GM12878 (cell line): ENCODE data around the gene FANCI. TPM values are rescaled to one million over a fixed set of nuclear protein-coding genes. Genes with fewer than 3 reads are reported as not detected.

Source experiments
- CBX5 ChIP-seq: sonication (generic); IDR thresholded peaks from 2 replicates; pipeline ENCODE4 v1.6.1; 2016; ENCODE audit warnings: low read depth, moderate library complexity, mild to moderate bottlenecking, inconsistent platforms
- NBN ChIP-seq: fragments of 450-650 bp; IDR thresholded peaks from 2 replicates; pipeline ENCODE4 v1.6.1; 2016
- NR2C1 ChIP-seq: fragments of 450-650 bp; IDR thresholded peaks from 2 replicates; pipeline ENCODE4 v1.6.1; 2017; ENCODE audit warnings: antibody characterized with exemption, mild to moderate bottlenecking, moderate library complexity
- SIN3A ChIP-seq: IDR thresholded peaks from 2 replicates; pipeline ENCODE4 v1.6.1; 2012; ENCODE audit warnings: low read depth, low read length, improper control_type of control experiment
- SP1 ChIP-seq: IDR thresholded peaks from one replicate; pipeline ENCODE4 v1.6.1; 2011; ENCODE audit warnings: low read depth, low read length
- STAT3 ChIP-seq: IDR thresholded peaks from 2 replicates; pipeline ENCODE4 v1.6.1; 2011; ENCODE audit warnings: low read depth, low read length, improper control_type of control experiment
- polyA plus RNA-seq, 11 experiments: library from polyadenylated mRNA; depleted of rRNA in 4 of 11; unstranded in 6 of 11; stranded (reverse) in 5 of 11; fragments of >200 nt; fragmentation: Nextera tagmentation in 4 of 11; fragmentation: Illumina TruSeq in 1 of 11; extraction: Ambion mirVana in 4 of 11; extraction: Trizol in 1 of 11; gene quantifications; 1 replicate in 1 of 11; 2 replicates in 10 of 11; pipeline versions ENCODE4 v1.2.1 to v1.2.3, GENCODE V29; 2011 to 2016; ENCODE audit warnings: inconsistent platforms in 2 of 11, missing spikeins in 2 of 11, low read depth in 1 of 11
- total RNA-seq, 4 experiments: library from RNA; depleted of rRNA in 3 of 4; stranded (reverse); fragments of >200 nt in 3 of 4; fragmentation: Illumina TruSeq in 1 of 4; extraction: Trizol in 1 of 4; gene quantifications; 2 replicates each; pipeline versions ENCODE4 v1.2.1 to v1.2.3, GENCODE V29; 2013 to 2021
- TF ChIP-seq, protein P1 (sequence below): IDR thresholded peaks from 2 replicates; pipeline ENCODE4 v1.6.1; 2011; ENCODE audit warnings: borderline replicate concordance, low read depth, mild to moderate bottlenecking, moderate library complexity, low read length; ENCODE audit not compliant: insufficient read depth, poor library complexity, severe bottlenecking
- TF ChIP-seq, protein P2 (sequence below): fragments of 450-650 bp; IDR thresholded peaks from 2 replicates; pipeline ENCODE4 v1.6.1; 2018; ENCODE audit warnings: mild to moderate bottlenecking, low read depth, moderate library complexity; ENCODE audit not compliant: partially characterized antibody

The FANCI gene
- total and polyA plus RNA-seq, 10 of the 15 experiments (the other 5 are each of a cell fraction or from before 2014, with no cell fraction given): 38.1 to 129 (median 82.4) TPM

DNA sequence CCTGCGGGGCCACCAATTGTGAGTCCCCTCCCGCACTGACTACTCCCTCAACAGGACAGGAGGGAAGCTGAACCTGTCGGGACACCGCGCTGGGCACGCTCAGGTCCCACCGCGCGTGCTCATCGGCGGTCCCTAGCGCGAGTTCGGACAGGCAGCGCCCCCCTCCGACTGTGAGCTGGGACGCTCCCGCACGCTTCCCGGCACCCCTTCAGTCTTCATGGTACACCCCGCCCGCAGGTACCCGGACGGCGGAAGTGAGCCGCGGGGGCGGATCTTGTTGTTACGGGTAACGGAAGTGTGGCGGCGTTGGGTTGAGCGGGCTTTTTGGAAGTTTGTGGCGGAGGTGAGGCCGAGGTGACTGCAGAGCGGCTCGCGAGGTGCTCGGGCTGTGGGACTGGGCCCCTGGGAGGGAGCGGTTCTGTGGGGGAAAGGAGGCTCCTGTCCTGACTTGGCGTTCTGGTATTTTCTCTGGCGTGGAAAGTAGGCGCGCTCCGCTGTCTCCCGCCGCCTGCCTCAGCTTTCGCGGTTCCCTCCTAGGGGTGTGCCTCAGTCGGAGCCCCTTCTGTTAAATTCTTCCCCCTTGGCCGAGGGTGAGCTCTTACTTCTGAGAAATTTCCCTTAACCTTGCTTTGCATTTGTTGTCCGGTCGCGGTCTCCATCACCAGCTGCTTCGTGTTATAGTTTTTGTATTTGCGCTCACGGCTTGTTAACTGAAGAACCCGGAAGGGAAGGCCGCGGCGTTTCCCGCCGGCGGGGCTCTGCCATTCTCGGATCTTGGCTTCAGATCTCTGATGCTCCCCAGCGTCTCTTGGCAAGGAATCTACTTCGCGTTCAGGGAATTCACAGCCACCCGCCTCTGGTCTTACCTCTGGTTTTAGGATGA, at the start of gene FANCI (continued):
- TF ChIP-seq, protein P1, sequence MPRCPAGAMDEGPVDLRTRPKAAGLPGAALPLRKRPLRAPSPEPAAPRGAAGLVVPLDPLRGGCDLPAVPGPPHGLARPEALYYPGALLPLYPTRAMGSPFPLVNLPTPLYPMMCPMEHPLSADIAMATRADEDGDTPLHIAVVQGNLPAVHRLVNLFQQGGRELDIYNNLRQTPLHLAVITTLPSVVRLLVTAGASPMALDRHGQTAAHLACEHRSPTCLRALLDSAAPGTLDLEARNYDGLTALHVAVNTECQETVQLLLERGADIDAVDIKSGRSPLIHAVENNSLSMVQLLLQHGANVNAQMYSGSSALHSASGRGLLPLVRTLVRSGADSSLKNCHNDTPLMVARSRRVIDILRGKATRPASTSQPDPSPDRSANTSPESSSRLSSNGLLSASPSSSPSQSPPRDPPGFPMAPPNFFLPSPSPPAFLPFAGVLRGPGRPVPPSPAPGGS: no peak
- TF ChIP-seq, protein P2, sequence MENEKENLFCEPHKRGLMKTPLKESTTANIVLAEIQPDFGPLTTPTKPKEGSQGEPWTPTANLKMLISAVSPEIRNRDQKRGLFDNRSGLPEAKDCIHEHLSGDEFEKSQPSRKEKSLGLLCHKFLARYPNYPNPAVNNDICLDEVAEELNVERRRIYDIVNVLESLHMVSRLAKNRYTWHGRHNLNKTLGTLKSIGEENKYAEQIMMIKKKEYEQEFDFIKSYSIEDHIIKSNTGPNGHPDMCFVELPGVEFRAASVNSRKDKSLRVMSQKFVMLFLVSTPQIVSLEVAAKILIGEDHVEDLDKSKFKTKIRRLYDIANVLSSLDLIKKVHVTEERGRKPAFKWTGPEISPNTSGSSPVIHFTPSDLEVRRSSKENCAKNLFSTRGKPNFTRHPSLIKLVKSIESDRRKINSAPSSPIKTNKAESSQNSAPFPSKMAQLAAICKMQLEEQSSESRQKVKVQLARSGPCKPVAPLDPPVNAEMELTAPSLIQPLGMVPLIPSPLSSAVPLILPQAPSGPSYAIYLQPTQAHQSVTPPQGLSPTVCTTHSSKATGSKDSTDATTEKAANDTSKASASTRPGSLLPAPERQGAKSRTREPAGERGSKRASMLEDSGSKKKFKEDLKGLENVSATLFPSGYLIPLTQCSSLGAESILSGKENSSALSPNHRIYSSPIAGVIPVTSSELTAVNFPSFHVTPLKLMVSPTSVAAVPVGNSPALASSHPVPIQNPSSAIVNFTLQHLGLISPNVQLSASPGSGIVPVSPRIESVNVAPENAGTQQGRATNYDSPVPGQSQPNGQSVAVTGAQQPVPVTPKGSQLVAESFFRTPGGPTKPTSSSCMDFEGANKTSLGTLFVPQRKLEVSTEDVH: peak; percentile 50
- TF ChIP-seq STAT3 (no peak), NBN (peak; percentile 64; the same call in 1 of the 2 replicates), SIN3A (peak; percentile 100), NR2C1 (no peak), SP1 (peak; percentile 43), CBX5 (no peak)
